Esophagus muscularis mucosa (tissue), 4 donors: ENCODE measurements around the gene SIPA1L3. TPM values are rescaled to one million over a fixed set of nuclear protein-coding genes. Genes with fewer than 3 reads are reported as not detected.

ENCODE experiments used
- DNase-seq: peaks from one replicate; pipeline ENCODE4 v3.0.0-alpha.2; 2017; ENCODE audit errors: extremely low spot score
- H3K27ac ChIP-seq, 4 donors: fragments of 200-600 bp; sonication (generic); replicated peaks in 1 of 4; 1 replicate in 3 of 4; 2 replicates in 1 of 4; pipeline ENCODE4 v1.5.1; 2016 to 2019; ENCODE audit warnings: mild to moderate bottlenecking in 1 of 4
- H3K27me3 ChIP-seq, 4 donors: fragments of 200-600 bp; sonication (generic); one replicate each; pipeline versions ENCODE4 v1.5.1 to v1.6.0; 2016 to 2019
- H3K36me3 ChIP-seq, 4 donors: fragments of 200-600 bp; sonication (generic); one replicate each; pipeline ENCODE4 v1.5.1; 2016 to 2019
- H3K4me1 ChIP-seq, 4 donors: fragments of 200-600 bp; sonication (generic); one replicate each; pipeline ENCODE4 v1.5.1; 2016 to 2019
- H3K4me3 ChIP-seq, 4 donors: fragments of 200-600 bp; sonication (generic); 1 replicate in 2 of 4; 2 replicates in 2 of 4; pipeline ENCODE4 v1.5.1; 2016 to 2019; ENCODE audit warnings: mild to moderate bottlenecking in 4 of 4, moderate library complexity in 1 of 4
- H3K9me3 ChIP-seq, 4 donors: fragments of 200-600 bp; sonication (generic); 1 replicate in 3 of 4; 2 replicates in 1 of 4; pipeline ENCODE4 v1.5.1; 2016 to 2019
- EP300 ChIP-seq: sonication (generic); formaldehyde crosslinking; IDR thresholded peaks from one replicate; pipeline ENCODE4 v1.6.1; 2017; ENCODE audit warnings: antibody characterized with exemption
- POLR2A ChIP-seq: fragments of 450-650 bp; IDR thresholded peaks from one replicate; pipeline ENCODE4 v1.6.1; 2017; ENCODE audit warnings: antibody characterized with exemption, moderate library complexity, mild to moderate bottlenecking, low read depth
- POLR2AphosphoS5 ChIP-seq, 2 donors: sonication (generic); formaldehyde crosslinking; IDR thresholded peaks; one replicate each; pipeline ENCODE4 v1.6.1; 2017; ENCODE audit warnings: antibody characterized with exemption in 2 of 2
- WGBS: methylation state at CpG from one replicate; pipeline ENCODE4 v1.1.5; 2018; 5-methylcytosine and 5-hydroxymethylcytosine counted together
- intact Hi-C: fragments of 100-400 bp; cut with DNase I; formaldehyde crosslinking; loops from one replicate; pipeline ENCODE4 v1.15.1; 2023
- total RNA-seq, 4 donors: library from RNA; depleted of rRNA; stranded (reverse); fragments of >200 nt; gene quantifications; one replicate each; pipeline versions ENCODE4 v1.1.0 to v1.2.1, GENCODE V29; 2016
- TF ChIP-seq, protein P1 (sequence below), 3 experiments: fragments of 200-600 bp in 2 of 3; fragments of 450-650 bp in 1 of 3; sonication (generic) in 2 of 3; IDR thresholded peaks; one replicate each; pipeline ENCODE4 v1.5.1; 2017 to 2019; ENCODE audit warnings: antibody characterized with exemption in 3 of 3, mild to moderate bottlenecking in 2 of 3, moderate library complexity in 1 of 3

The SIPA1L3 gene
- total RNA-seq, 4 donors from 2014 or later, result 10.4 to 17.9 (median 13.2) TPM

GRCh38 chr19:38234615-38235014, 327.6 kb downstream of the SIPA1L3 start:
- Histone ChIP-seq H3K27me3 (peaks cover 4 to 88% (median 13%) of the 10 kb centered on the region in 4 donors), H3K4me3 (no peak overlapping the region)
- 87% methylated on average over 4 of the region's 4 CpGs for WGBS

GRCh38 chr19:38239816-38240215, 332.8 kb downstream of the SIPA1L3 start:
- no peak for TF ChIP-seq POLR2AphosphoS5 (IDR thresholded peaks at IDR 0.05)
- TF ChIP-seq, protein P1, sequence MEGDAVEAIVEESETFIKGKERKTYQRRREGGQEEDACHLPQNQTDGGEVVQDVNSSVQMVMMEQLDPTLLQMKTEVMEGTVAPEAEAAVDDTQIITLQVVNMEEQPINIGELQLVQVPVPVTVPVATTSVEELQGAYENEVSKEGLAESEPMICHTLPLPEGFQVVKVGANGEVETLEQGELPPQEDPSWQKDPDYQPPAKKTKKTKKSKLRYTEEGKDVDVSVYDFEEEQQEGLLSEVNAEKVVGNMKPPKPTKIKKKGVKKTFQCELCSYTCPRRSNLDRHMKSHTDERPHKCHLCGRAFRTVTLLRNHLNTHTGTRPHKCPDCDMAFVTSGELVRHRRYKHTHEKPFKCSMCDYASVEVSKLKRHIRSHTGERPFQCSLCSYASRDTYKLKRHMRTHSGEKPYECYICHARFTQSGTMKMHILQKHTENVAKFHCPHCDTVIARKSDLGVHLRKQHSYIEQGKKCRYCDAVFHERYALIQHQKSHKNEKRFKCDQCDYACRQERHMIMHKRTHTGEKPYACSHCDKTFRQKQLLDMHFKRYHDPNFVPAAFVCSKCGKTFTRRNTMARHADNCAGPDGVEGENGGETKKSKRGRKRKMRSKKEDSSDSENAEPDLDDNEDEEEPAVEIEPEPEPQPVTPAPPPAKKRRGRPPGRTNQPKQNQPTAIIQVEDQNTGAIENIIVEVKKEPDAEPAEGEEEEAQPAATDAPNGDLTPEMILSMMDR (IDR thresholded peaks at IDR 0.05), result no peak
- no peak for TF ChIP-seq POLR2A
- TF ChIP-seq EP300, result no peak
- Histone ChIP-seq H3K4me3 (no peak overlapping the region), H3K27ac (no peak overlapping the region), H3K4me1 (peaks cover 7 to 17% (median 15%) of the 10 kb centered on the region in 4 donors), H3K36me3 (no peaks in the 10 kb centered on the region), H3K27me3 (peaks cover 0 to 37% (median 0%) of the 10 kb centered on the region in 4 donors), H3K9me3 (no peaks in the 10 kb centered on the region)
- DNase-seq, result no peak
- intact Hi-C loops, result no loop called here
- WGBS, result 51% methylated on average over 8 of the region's 8 CpGs

More at GRCh38 chr19:38234615-38235014, 327.6 kb downstream of the SIPA1L3 start:
- no peak for DNase-seq
- TF ChIP-seq, protein P1 (IDR thresholded peaks at IDR 0.05), result no peak
- TF ChIP-seq POLR2A, result no peak
- TF ChIP-seq POLR2AphosphoS5 (IDR thresholded peaks at IDR 0.05), result no peak
- TF ChIP-seq EP300, result no peak
- Histone ChIP-seq H3K4me1 (peaks cover 0 to 3% (median 1%) of the 10 kb centered on the region in 4 donors), H3K9me3 (no peaks in the 10 kb centered on the region), H3K36me3 (no peaks in the 10 kb centered on the region), H3K27ac (no peak overlapping the region)
- intact Hi-C loops, result no loop called here

DNA sequence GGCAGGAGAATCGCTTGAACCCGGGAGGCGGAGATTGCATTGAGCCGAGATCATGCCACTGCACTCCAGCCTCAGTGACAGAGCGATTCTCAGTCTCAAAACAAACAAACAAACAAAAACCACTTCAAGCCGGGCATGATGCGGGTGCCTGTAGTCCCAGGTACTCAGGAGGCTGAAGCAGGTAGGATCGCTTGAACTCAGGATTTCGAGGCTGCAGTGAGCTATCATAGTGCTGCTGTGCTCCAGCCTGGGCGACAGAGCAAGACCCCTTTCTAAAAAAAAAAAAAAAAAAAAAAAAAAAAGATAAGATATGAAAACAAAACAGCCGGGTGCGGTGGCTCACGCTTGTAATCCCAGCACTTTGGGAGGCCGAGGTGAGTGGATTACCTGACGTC, 336.3 kb downstream of the SIPA1L3 start:
- H3K36me3 ChIP-seq, result peaks cover 0 to 2% (median 0%) of the 10 kb centered on the region in 4 donors
- DNase-seq, result no peak
- TF ChIP-seq, protein P1 (IDR thresholded peaks at IDR 0.05), result no peak
- TF ChIP-seq POLR2A (no peak), POLR2AphosphoS5 (IDR thresholded peaks at IDR 0.05) (no peak), EP300 (no peak)
- no peaks in the 10 kb centered on the region for H3K9me3 ChIP-seq
- H3K4me1 ChIP-seq, result peaks cover 20 to 50% (median 50%) of the 10 kb centered on the region in 4 donors
- H3K27me3 ChIP-seq, result peaks cover 0 to 10% (median 0%) of the 10 kb centered on the region in 4 donors
- intact Hi-C loops, result loop anchor here (2.0 kb wide), 1 partner anchor 92 kb away; the partner anchor contains the start of gene CATSPERG
- WGBS, result 76% methylated on average over 15 of the region's 15 CpGs
- H3K27ac ChIP-seq, result no peak overlapping the region
- peak overlapping the region; percentile 1 to 39 (median 18) for H3K4me3 ChIP-seq

DNA sequence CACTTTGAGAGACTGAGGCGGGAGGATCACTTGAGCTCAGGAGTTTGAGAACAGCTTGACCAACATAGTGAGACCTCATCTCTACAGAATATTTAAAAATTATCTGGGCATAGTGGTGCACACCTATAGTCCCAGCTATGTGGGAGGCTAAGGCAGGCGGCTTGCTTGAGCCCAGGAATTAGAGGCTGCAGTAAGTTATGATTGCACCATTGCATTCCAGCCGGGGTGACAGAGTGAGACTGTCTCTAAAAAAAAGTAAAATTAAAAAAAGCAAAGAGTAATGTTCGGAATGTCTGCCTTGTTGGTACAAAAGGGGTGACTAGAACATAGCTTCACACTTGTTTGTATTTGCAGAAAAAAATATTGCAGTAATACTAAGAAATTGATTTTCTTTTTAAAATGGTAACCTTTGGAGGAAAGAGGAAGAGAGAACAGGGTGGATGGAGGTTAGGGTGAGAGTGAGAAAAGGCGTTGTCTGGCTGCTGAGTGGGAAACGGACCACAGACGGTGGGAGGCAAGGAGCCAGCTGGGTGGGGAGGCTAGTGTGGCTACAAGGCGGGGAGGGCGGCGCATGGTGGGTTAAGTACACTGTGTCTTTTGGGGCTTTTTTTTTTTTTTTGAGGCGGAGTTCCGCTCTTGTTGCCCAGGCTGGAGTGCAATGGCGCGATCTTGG, 339.0 kb downstream of the SIPA1L3 start:
- H3K4me3 ChIP-seq, result peak overlapping the region in 3 of 4 donors; percentile 10 to 18 (median 12)

More for the DNA sequence above, 339.0 kb downstream of the SIPA1L3 start:
- no peaks in the 10 kb centered on the region for H3K27me3 ChIP-seq
- no peaks in the 10 kb centered on the region for H3K9me3 ChIP-seq
- WGBS, result 50% methylated on average over 14 of the region's 14 CpGs
- H3K36me3 ChIP-seq, result peaks cover 0 to 8% (median 2%) of the 10 kb centered on the region in 4 donors
- TF ChIP-seq POLR2AphosphoS5 (IDR thresholded peaks at IDR 0.05), result peak in 1 of 2 donors; percentile 61
- no peak for TF ChIP-seq POLR2A
- TF ChIP-seq, protein P1 (IDR thresholded peaks at IDR 0.05), result no peak
- TF ChIP-seq EP300, result no peak
- intact Hi-C loops, result no loop called here
- DNase-seq, result no peak
- H3K4me1 ChIP-seq, result peaks cover 36 to 77% (median 74%) of the 10 kb centered on the region in 4 donors
- H3K27ac ChIP-seq, result peak overlapping the region; percentile 72 to 92 (median 91)
